ENCODE results near the gene PLCB1. TPM values are rescaled to one million over a fixed set of nuclear protein-coding genes. Genes with fewer than 3 reads are reported as not detected.

PLCB1 gene
- total RNA-seq, 1 experiment from 2014 or later, result 11.3 TPM

DNA sequence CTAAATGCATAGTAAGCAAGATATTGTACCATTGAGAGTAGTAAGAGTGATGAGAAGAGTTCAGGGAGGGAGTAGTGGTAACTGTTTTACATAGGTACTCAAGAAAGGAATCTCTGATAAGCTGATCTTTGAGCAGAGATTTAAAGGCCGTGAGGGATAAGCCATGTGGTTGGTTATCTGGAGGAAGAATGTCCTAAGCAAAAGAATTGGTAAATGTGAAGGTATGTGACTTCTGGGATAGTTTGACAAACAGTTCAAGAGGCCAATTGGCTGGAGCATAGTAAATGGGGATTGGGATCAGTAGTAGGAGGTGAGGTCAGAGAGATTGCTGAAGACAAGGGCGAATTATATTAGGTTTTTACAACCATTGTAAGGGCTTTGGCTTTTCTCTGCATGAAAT is 40.1 kb downstream of the PLCB1 start:
- POLR2A ChIA-PET, result no interaction called here
- no peak for DNase-seq (ENCODE audit: low spot score)

More for the DNA sequence above, 40.1 kb downstream of the PLCB1 start:
- CTCF ChIA-PET, result no interaction called here
- Mint-ChIP-seq H3K27me3 (ENCODE audit: low read depth) (no peaks in the 10 kb centered on the region), H3K4me1 (peaks cover 14% of the 10 kb centered on the region), H3K36me3 (no peaks in the 10 kb centered on the region), H3K27ac (no peak overlapping the region), H3K9me3 (no peaks in the 10 kb centered on the region), H3K4me3 (no peak overlapping the region)
- ATAC-seq, result no peak
- no peak for TF ChIP-seq CREM (CRISPR knock-in tag; IDR thresholded peaks at IDR 0.05)
- no peak for TF ChIP-seq PRRX2 (CRISPR knock-in tag; IDR thresholded peaks at IDR 0.05)
- no peak for TF ChIP-seq ZNF396 (CRISPR knock-in tag; IDR thresholded peaks at IDR 0.05; ENCODE audit: borderline replicate concordance)
- TF ChIP-seq TEAD1 (CRISPR knock-in tag; IDR thresholded peaks at IDR 0.05), result no peak
- no peak for TF ChIP-seq GTF2I (CRISPR knock-in tag; conservative IDR thresholded peaks at IDR 0.05)
- TF ChIP-seq, protein P1, sequence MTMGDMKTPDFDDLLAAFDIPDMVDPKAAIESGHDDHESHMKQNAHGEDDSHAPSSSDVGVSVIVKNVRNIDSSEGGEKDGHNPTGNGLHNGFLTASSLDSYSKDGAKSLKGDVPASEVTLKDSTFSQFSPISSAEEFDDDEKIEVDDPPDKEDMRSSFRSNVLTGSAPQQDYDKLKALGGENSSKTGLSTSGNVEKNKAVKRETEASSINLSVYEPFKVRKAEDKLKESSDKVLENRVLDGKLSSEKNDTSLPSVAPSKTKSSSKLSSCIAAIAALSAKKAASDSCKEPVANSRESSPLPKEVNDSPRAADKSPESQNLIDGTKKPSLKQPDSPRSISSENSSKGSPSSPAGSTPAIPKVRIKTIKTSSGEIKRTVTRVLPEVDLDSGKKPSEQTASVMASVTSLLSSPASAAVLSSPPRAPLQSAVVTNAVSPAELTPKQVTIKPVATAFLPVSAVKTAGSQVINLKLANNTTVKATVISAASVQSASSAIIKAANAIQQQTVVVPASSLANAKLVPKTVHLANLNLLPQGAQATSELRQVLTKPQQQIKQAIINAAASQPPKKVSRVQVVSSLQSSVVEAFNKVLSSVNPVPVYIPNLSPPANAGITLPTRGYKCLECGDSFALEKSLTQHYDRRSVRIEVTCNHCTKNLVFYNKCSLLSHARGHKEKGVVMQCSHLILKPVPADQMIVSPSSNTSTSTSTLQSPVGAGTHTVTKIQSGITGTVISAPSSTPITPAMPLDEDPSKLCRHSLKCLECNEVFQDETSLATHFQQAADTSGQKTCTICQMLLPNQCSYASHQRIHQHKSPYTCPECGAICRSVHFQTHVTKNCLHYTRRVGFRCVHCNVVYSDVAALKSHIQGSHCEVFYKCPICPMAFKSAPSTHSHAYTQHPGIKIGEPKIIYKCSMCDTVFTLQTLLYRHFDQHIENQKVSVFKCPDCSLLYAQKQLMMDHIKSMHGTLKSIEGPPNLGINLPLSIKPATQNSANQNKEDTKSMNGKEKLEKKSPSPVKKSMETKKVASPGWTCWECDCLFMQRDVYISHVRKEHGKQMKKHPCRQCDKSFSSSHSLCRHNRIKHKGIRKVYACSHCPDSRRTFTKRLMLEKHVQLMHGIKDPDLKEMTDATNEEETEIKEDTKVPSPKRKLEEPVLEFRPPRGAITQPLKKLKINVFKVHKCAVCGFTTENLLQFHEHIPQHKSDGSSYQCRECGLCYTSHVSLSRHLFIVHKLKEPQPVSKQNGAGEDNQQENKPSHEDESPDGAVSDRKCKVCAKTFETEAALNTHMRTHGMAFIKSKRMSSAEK (CRISPR knock-in tag; IDR thresholded peaks at IDR 0.05; ENCODE audit: borderline replicate concordance), result no peak
- TF ChIP-seq FOXK1 (CRISPR knock-in tag; IDR thresholded peaks at IDR 0.05), result no peak
- no peak for TF ChIP-seq ZNF423 (CRISPR knock-in tag; IDR thresholded peaks at IDR 0.05)
- TF ChIP-seq, protein P2, sequence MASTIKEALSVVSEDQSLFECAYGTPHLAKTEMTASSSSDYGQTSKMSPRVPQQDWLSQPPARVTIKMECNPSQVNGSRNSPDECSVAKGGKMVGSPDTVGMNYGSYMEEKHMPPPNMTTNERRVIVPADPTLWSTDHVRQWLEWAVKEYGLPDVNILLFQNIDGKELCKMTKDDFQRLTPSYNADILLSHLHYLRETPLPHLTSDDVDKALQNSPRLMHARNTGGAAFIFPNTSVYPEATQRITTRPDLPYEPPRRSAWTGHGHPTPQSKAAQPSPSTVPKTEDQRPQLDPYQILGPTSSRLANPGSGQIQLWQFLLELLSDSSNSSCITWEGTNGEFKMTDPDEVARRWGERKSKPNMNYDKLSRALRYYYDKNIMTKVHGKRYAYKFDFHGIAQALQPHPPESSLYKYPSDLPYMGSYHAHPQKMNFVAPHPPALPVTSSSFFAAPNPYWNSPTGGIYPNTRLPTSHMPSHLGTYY (CRISPR knock-in tag; IDR thresholded peaks at IDR 0.05), result no peak
- TF ChIP-seq SMAD3 (CRISPR knock-in tag; IDR thresholded peaks at IDR 0.05; ENCODE audit: borderline replicate concordance), result no peak
- TF ChIP-seq, protein P3, sequence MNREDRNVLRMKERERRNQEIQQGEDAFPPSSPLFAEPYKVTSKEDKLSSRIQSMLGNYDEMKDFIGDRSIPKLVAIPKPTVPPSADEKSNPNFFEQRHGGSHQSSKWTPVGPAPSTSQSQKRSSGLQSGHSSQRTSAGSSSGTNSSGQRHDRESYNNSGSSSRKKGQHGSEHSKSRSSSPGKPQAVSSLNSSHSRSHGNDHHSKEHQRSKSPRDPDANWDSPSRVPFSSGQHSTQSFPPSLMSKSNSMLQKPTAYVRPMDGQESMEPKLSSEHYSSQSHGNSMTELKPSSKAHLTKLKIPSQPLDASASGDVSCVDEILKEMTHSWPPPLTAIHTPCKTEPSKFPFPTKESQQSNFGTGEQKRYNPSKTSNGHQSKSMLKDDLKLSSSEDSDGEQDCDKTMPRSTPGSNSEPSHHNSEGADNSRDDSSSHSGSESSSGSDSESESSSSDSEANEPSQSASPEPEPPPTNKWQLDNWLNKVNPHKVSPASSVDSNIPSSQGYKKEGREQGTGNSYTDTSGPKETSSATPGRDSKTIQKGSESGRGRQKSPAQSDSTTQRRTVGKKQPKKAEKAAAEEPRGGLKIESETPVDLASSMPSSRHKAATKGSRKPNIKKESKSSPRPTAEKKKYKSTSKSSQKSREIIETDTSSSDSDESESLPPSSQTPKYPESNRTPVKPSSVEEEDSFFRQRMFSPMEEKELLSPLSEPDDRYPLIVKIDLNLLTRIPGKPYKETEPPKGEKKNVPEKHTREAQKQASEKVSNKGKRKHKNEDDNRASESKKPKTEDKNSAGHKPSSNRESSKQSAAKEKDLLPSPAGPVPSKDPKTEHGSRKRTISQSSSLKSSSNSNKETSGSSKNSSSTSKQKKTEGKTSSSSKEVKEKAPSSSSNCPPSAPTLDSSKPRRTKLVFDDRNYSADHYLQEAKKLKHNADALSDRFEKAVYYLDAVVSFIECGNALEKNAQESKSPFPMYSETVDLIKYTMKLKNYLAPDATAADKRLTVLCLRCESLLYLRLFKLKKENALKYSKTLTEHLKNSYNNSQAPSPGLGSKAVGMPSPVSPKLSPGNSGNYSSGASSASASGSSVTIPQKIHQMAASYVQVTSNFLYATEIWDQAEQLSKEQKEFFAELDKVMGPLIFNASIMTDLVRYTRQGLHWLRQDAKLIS (CRISPR knock-in tag; IDR thresholded peaks at IDR 0.05; ENCODE audit: borderline replicate concordance), result no peak
- no peak for TF ChIP-seq SOX15 (CRISPR knock-in tag; IDR thresholded peaks at IDR 0.05)
- TF ChIP-seq, protein P4, sequence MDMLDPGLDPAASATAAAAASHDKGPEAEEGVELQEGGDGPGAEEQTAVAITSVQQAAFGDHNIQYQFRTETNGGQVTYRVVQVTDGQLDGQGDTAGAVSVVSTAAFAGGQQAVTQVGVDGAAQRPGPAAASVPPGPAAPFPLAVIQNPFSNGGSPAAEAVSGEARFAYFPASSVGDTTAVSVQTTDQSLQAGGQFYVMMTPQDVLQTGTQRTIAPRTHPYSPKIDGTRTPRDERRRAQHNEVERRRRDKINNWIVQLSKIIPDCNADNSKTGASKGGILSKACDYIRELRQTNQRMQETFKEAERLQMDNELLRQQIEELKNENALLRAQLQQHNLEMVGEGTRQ (CRISPR knock-in tag; IDR thresholded peaks at IDR 0.05), result no peak
- TF ChIP-seq, protein P5, sequence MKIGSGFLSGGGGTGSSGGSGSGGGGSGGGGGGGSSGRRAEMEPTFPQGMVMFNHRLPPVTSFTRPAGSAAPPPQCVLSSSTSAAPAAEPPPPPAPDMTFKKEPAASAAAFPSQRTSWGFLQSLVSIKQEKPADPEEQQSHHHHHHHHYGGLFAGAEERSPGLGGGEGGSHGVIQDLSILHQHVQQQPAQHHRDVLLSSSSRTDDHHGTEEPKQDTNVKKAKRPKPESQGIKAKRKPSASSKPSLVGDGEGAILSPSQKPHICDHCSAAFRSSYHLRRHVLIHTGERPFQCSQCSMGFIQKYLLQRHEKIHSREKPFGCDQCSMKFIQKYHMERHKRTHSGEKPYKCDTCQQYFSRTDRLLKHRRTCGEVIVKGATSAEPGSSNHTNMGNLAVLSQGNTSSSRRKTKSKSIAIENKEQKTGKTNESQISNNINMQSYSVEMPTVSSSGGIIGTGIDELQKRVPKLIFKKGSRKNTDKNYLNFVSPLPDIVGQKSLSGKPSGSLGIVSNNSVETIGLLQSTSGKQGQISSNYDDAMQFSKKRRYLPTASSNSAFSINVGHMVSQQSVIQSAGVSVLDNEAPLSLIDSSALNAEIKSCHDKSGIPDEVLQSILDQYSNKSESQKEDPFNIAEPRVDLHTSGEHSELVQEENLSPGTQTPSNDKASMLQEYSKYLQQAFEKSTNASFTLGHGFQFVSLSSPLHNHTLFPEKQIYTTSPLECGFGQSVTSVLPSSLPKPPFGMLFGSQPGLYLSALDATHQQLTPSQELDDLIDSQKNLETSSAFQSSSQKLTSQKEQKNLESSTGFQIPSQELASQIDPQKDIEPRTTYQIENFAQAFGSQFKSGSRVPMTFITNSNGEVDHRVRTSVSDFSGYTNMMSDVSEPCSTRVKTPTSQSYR (CRISPR knock-in tag; IDR thresholded peaks at IDR 0.05), result no peak
- TF ChIP-seq, protein P6, sequence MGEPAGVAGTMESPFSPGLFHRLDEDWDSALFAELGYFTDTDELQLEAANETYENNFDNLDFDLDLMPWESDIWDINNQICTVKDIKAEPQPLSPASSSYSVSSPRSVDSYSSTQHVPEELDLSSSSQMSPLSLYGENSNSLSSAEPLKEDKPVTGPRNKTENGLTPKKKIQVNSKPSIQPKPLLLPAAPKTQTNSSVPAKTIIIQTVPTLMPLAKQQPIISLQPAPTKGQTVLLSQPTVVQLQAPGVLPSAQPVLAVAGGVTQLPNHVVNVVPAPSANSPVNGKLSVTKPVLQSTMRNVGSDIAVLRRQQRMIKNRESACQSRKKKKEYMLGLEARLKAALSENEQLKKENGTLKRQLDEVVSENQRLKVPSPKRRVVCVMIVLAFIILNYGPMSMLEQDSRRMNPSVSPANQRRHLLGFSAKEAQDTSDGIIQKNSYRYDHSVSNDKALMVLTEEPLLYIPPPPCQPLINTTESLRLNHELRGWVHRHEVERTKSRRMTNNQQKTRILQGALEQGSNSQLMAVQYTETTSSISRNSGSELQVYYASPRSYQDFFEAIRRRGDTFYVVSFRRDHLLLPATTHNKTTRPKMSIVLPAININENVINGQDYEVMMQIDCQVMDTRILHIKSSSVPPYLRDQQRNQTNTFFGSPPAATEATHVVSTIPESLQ (CRISPR knock-in tag; IDR thresholded peaks at IDR 0.05), result no peak
- no peak for TF ChIP-seq FOXJ3 (CRISPR knock-in tag; IDR thresholded peaks at IDR 0.05; ENCODE audit: borderline replicate concordance)
- no peak for TF ChIP-seq OVOL2 (CRISPR knock-in tag; IDR thresholded peaks at IDR 0.05; ENCODE audit: borderline replicate concordance)
- no peak for TF ChIP-seq JUN (CRISPR knock-in tag; IDR thresholded peaks at IDR 0.05)

All from WTC11 (cell line).